Endothelial cell of umbilical vein (primary cell): Measurements from ENCODE around the gene TREML2. TPM values are rescaled to one million over a fixed set of nuclear protein-coding genes. Genes with fewer than 3 reads are reported as not detected.

Experiments used
- BruUV-seq: library from RNA; stranded (reverse); fragments of 400-500 nt; replicated peaks from 2 replicates; lab custom pipeline; 2021; lab: Mats Ljungman, UMichigan
- CTCF ChIA-PET: fragments of 300-600, 350-600 bp; sonication (Branson Sonifier 250); formaldehyde crosslinking; loops from one replicate; lab custom pipeline; 2021; ENCODE audit warnings: antibody characterized with exemption, inconsistent platforms; lab: Charles Lee
- POLR2A ChIA-PET: fragments of 300-600, 350-600 bp; sonication (Branson Sonifier 250); formaldehyde crosslinking; loops from one replicate; lab custom pipeline; 2021; ENCODE audit warnings: antibody characterized with exemption, inconsistent platforms; lab: Charles Lee
- DNase-seq: peaks from one replicate; pipeline ENCODE4 v3.0.0-alpha.2; 2011; ENCODE audit warnings: low read depth, low spot score
- FAIRE-seq: peaks from 2 replicates; lab custom pipeline; 2011; peaks lifted over from hg19 to GRCh38; lab: Jason Lieb, UNC
- H2AFZ ChIP-seq: 2 replicates; pipeline ENCODE4 v1.6.0; 2012; ENCODE audit warnings: low read depth, low read length, control low read depth, inconsistent platforms
- H3K27ac ChIP-seq: 2 replicates; pipeline ENCODE4 v1.5.1; 2011; ENCODE audit warnings: low read depth, mild to moderate bottlenecking, control low read depth, low read length, moderate library complexity; ENCODE audit not compliant: insufficient read depth
- H3K27me3 ChIP-seq, 2 experiments: 2 replicates each; pipeline versions ENCODE4 v1.6.0 to v1.6.1; 2011; ENCODE audit warnings: low read length in 2 of 2, mixed read lengths in 1 of 2; ENCODE audit not compliant: control insufficient read depth in 2 of 2, insufficient read depth in 2 of 2
- H3K36me3 ChIP-seq, 2 experiments: 2 replicates in 1 of 2; 3 replicates in 1 of 2; pipeline ENCODE4 v1.5.1; 2011; ENCODE audit warnings: low read length in 2 of 2, mild to moderate bottlenecking in 1 of 2, moderate library complexity in 1 of 2; ENCODE audit not compliant: control insufficient read depth in 2 of 2, insufficient read depth in 2 of 2; ENCODE audit errors: extremely low read depth in 1 of 2
- H3K4me1 ChIP-seq: 3 replicates; pipeline ENCODE4 v1.5.1; 2011; ENCODE audit warnings: mild to moderate bottlenecking, low read length; ENCODE audit not compliant: control insufficient read depth, insufficient read depth; ENCODE audit errors: extremely low read depth
- H3K4me2 ChIP-seq: 2 replicates; pipeline ENCODE4 v1.6.1; 2011; ENCODE audit warnings: low read length, control low read depth, mixed read lengths; ENCODE audit not compliant: insufficient read depth
- H3K4me3 ChIP-seq, 3 experiments: fragments of 200-600 bp in 1 of 3; sonication (generic), shearing (Covaris generic) in 1 of 3; replicated peaks in 1 of 3; 2 replicates each; pipeline ENCODE4 v1.5.1; 2011 to 2016; ENCODE audit warnings: control low read depth in 3 of 3, low read length in 3 of 3, mild to moderate bottlenecking in 2 of 3, inconsistent platforms in 1 of 3, low read depth in 1 of 3, moderate library complexity in 1 of 3; ENCODE audit not compliant: insufficient read depth in 1 of 3
- H3K79me2 ChIP-seq: 2 replicates; pipeline ENCODE4 v1.6.0; 2012; ENCODE audit warnings: low read length, inconsistent platforms; ENCODE audit not compliant: control insufficient read depth, insufficient read depth
- H3K9ac ChIP-seq: replicated peaks from 2 replicates; pipeline ENCODE3; 2011; ENCODE audit warnings: low read length, control low read depth; ENCODE audit not compliant: insufficient read depth; ENCODE audit errors: extremely low read depth
- H3K9me1 ChIP-seq: replicated peaks from 3 replicates; pipeline ENCODE4 v1.6.0; 2011; ENCODE audit warnings: mild to moderate bottlenecking, low read length; ENCODE audit not compliant: control insufficient read depth, insufficient read depth; ENCODE audit errors: extremely low read depth
- H3K9me3 ChIP-seq: replicated peaks from 2 replicates; pipeline ENCODE4 v1.5.1; 2012; ENCODE audit warnings: low read length, inconsistent platforms; ENCODE audit not compliant: control insufficient read depth, insufficient read depth
- H4K20me1 ChIP-seq: replicated peaks from 2 replicates; pipeline ENCODE3; 2011; ENCODE audit warnings: mild to moderate bottlenecking, low read length; ENCODE audit not compliant: control insufficient read depth, insufficient read depth; ENCODE audit errors: extremely low read depth
- EZH2 ChIP-seq: IDR thresholded peaks from 2 replicates; pipeline ENCODE4 v1.6.1; 2012; ENCODE audit warnings: borderline replicate concordance, low read depth, mild to moderate bottlenecking, moderate library complexity, low read length, inconsistent platforms; ENCODE audit not compliant: severe bottlenecking
- JUN ChIP-seq: IDR thresholded peaks from 2 replicates; pipeline ENCODE4 v1.6.1; 2011; ENCODE audit warnings: borderline replicate concordance, low read depth; ENCODE audit not compliant: insufficient read length, insufficient read depth
- MYC ChIP-seq: IDR thresholded peaks from one replicate; pipeline ENCODE4 v1.6.1; 2011; ENCODE audit warnings: mild to moderate bottlenecking, low read depth, low read length
- POLR2A ChIP-seq: IDR thresholded peaks from 2 replicates; pipeline ENCODE4 v1.6.1; 2012; ENCODE audit warnings: low read depth, mild to moderate bottlenecking, control low read depth, low read length
- dilution Hi-C: fragments of 300-500 bp; cut with MboI; formaldehyde crosslinking; loops from one replicate; pipeline ENCODE4 v1.15.0; 2019; ENCODE audit warnings: low sequenced_read_pairs; ENCODE audit not compliant: extremely low pct_ligation_motif_present
- intact Hi-C: fragments of 100-400 bp; cut with micrococcal nuclease; formaldehyde crosslinking; loops from one replicate; pipeline ENCODE4 v1.10.0; 2022
- polyA plus RNA-seq, 4 experiments: library from polyadenylated mRNA; depleted of rRNA in 3 of 4; stranded (reverse) in 3 of 4; unstranded in 1 of 4; fragments of >200 nt; gene quantifications; 2 replicates each; pipeline versions ENCODE4 v1.2.1 to v1.2.3, GENCODE V29; 2011 to 2012; ENCODE audit warnings: missing spikeins in 1 of 4
- total RNA-seq: library from RNA; stranded (reverse); gene quantifications from 2 replicates; pipeline ENCODE4 v1.2.3, GENCODE V29; 2021

TREML2 gene
- total and polyA plus RNA-seq, 2 donors (not counting 3 experiments of a cell fraction or from before 2014, with no cell fraction given), result not detected

GRCh38 chr6:41156001-41156400 is 44.9 kb downstream of the TREML2 start:
- Histone ChIP-seq H3K36me3 (no peaks in the 10 kb centered on the region), H3K4me2 (no peak overlapping the region), H3K27ac (no peak overlapping the region), H4K20me1 (no peaks in the 10 kb centered on the region), H3K9me1 (no peaks in the 10 kb centered on the region), H3K9ac (no peak overlapping the region), H3K4me1 (no peaks in the 10 kb centered on the region), H3K9me3 (no peaks in the 10 kb centered on the region), H2AFZ (no peak overlapping the region), H3K4me3 (no peak overlapping the region), H3K79me2 (no peaks in the 10 kb centered on the region), H3K27me3 (peaks cover 0 to 2% of the 10 kb centered on the region in 2 experiments)
- intact Hi-C loops, result no loop called here
- ChIA-PET POLR2A (no interaction called here), CTCF (no interaction called here)
- dilution Hi-C loops, result no loop called here
- FAIRE-seq, result no peak
- TF ChIP-seq MYC, result no peak
- BruUV-seq, result no TSS peak
- no peak for DNase-seq

DNA sequence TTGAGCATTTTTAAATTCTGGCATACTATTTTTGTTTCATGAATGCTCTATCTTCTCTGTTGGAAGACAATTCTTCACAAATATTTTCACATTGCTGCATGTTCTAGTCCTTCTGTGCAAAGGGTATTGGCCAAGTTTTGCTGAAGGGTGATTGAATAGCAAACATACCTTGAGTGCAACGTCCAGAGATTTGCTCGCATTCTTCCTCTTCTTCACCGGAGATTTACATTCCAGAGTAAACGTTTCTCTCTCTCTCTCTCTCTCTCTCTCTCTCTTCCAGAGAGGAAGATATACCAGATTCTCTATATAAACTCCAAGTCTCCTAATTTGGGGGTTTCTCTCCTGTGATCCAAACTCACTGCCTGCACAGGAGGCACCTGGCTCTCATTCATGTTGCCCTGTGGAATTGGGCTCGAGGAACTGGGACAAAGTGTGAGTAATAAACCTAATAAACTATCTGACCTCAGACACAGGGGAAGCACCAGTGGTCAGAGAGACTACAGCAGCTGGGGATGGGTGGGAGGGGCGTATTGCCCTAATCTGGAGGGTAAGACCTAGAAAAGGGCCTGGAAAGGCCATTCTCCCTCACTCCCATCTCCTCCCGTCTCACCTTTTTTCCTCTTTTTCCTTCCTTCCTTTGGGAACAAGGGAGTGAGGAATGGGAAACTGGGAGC is 45.7 kb downstream of the TREML2 start:
- H3K36me3 ChIP-seq, result no peaks in the 10 kb centered on the region
- FAIRE-seq (no peak), DNase-seq (no peak)
- H3K27me3 ChIP-seq, result peaks cover 0 to 2% of the 10 kb centered on the region in 2 experiments
- no peak for TF ChIP-seq EZH2
- TF ChIP-seq POLR2A, result no peak
- no peak for TF ChIP-seq JUN
- H3K27ac ChIP-seq, result no peak overlapping the region
- no TSS peak for BruUV-seq
- H3K9me1 ChIP-seq, result no peaks in the 10 kb centered on the region
- H4K20me1 ChIP-seq, result no peaks in the 10 kb centered on the region
- ChIA-PET CTCF (no interaction called here), POLR2A (no interaction called here)
- no peak overlapping the region for H3K4me2 ChIP-seq
- H3K9me3 ChIP-seq, result no peaks in the 10 kb centered on the region
- H3K79me2 ChIP-seq, result no peaks in the 10 kb centered on the region
- H3K4me1 ChIP-seq, result no peaks in the 10 kb centered on the region
- no peak overlapping the region for H3K9ac ChIP-seq
- no peak overlapping the region for H2AFZ ChIP-seq
- no peak overlapping the region for H3K4me3 ChIP-seq
- intact Hi-C loops (no loop called here), dilution Hi-C loops (no loop called here)
